H1 (cell line): ENCODE results near the gene CFAP97D2. TPM values are rescaled to one million over a fixed set of nuclear protein-coding genes. Genes with fewer than 3 reads are reported as not detected.

ENCODE experiments used
- CTCF ChIA-PET: fragments of 300-600 bp; sonication (Branson Sonifier 250); formaldehyde crosslinking; loops from one replicate; lab custom pipeline; 2021; ENCODE audit not compliant: partially characterized antibody; lab: Charles Lee
- POLR2A ChIA-PET: fragments of 300-600 bp; sonication (Branson Sonifier 250); formaldehyde crosslinking; loops from one replicate; lab custom pipeline; 2021; ENCODE audit warnings: inconsistent platforms; ENCODE audit not compliant: partially characterized antibody; lab: Charles Lee
- DNase-seq, 2 experiments: peaks; one replicate each; pipeline versions ENCODE4 v3.0.0 to v3.0.0-alpha.2; 2010 to 2022; ENCODE audit warnings: low spot score in 2 of 2, low read depth in 1 of 2, mixed read lengths in 1 of 2
- FAIRE-seq: peaks from 2 replicates; lab custom pipeline; 2011; peaks lifted over from hg19 to GRCh38; lab: Jason Lieb, UNC
- H2AFZ ChIP-seq: 2 replicates; pipeline ENCODE4 v1.8.1; 2012; ENCODE audit warnings: low read length, inconsistent platforms
- H2AK5ac ChIP-seq: 2 replicates; pipeline ENCODE4 v1.6.1; 2013; ENCODE audit warnings: low read depth, low read length
- H2BK120ac ChIP-seq: replicated peaks from 2 replicates; pipeline ENCODE3; 2013; ENCODE audit warnings: low read depth, low read length, inconsistent platforms
- H2BK12ac ChIP-seq: 2 replicates; pipeline ENCODE4 v1.6.1; 2013; ENCODE audit warnings: low read depth, low read length
- H2BK15ac ChIP-seq: 2 replicates; pipeline ENCODE4 v1.6.1; 2013; ENCODE audit warnings: low read length
- H2BK20ac ChIP-seq: 2 replicates; pipeline ENCODE4 v1.6.1; 2013; ENCODE audit warnings: low read length
- H2BK5ac ChIP-seq: 2 replicates; pipeline ENCODE4 v1.6.1; 2013; ENCODE audit warnings: low read depth, low read length
- H3K14ac ChIP-seq: 2 replicates; pipeline ENCODE4 v1.6.1; 2013; ENCODE audit warnings: inconsistent platforms; ENCODE audit not compliant: insufficient read length
- H3K18ac ChIP-seq: 2 replicates; pipeline ENCODE4 v1.6.1; 2013; ENCODE audit warnings: low read length; ENCODE audit errors: extremely low read depth
- H3K23ac ChIP-seq: 2 replicates; pipeline ENCODE4 v1.6.1; 2013; ENCODE audit warnings: inconsistent platforms; ENCODE audit not compliant: insufficient read length
- H3K23me2 ChIP-seq: 2 replicates; pipeline ENCODE4 v1.6.1; 2013; ENCODE audit warnings: low read depth, low read length
- H3K27ac ChIP-seq: 2 replicates; pipeline ENCODE4 v1.6.1; 2011; ENCODE audit warnings: low read depth, low read length, inconsistent platforms
- H3K27me3 ChIP-seq, 4 experiments: replicated peaks in 1 of 4; 1 replicate in 1 of 4; 2 replicates in 3 of 4; pipeline versions ENCODE4 v1.6.1 to v1.8.1; 2011 to 2013; ENCODE audit warnings: low read length in 3 of 4, mild to moderate bottlenecking in 3 of 4, inconsistent platforms in 2 of 4, mixed read lengths in 2 of 4, moderate library complexity in 1 of 4; ENCODE audit not compliant: control insufficient read depth in 3 of 4, insufficient read depth in 3 of 4; ENCODE audit errors: extremely low read depth in 1 of 4
- H3K36me3 ChIP-seq, 4 experiments: 2 replicates each; pipeline versions ENCODE4 v1.6.1 to v1.8.1; 2011 to 2013; ENCODE audit warnings: mild to moderate bottlenecking in 4 of 4, low read length in 3 of 4, moderate library complexity in 2 of 4, control low read depth in 1 of 4, inconsistent platforms in 1 of 4; ENCODE audit not compliant: insufficient read depth in 4 of 4, control insufficient read depth in 2 of 4
- H3K4ac ChIP-seq: replicated peaks from 2 replicates; pipeline ENCODE3; 2013; ENCODE audit warnings: low read length, low read depth, mixed read lengths, inconsistent platforms; ENCODE audit not compliant: insufficient read length
- H3K4me1 ChIP-seq, 4 experiments: replicated peaks in 1 of 4; 1 replicate in 1 of 4; 2 replicates in 3 of 4; pipeline versions ENCODE4 v1.6.1 to v1.8.1; 2011 to 2013; ENCODE audit warnings: low read length in 3 of 4, inconsistent platforms in 2 of 4, mixed read lengths in 1 of 4; ENCODE audit not compliant: insufficient read depth in 4 of 4, control insufficient read depth in 3 of 4
- H3K4me2 ChIP-seq, 2 experiments: 2 replicates each; pipeline versions ENCODE4 v1.6.1 to v1.8.1; 2011 to 2013; ENCODE audit warnings: low read depth in 2 of 2, low read length in 2 of 2, control low read depth in 1 of 2, inconsistent platforms in 1 of 2, mild to moderate bottlenecking in 1 of 2; ENCODE audit not compliant: insufficient read depth in 1 of 2
- H3K4me3 ChIP-seq, 4 experiments: fragments of 200-600, 300-600 bp in 1 of 4; sonication (generic), shearing (Covaris generic), sonication (Bioruptor Twin) in 1 of 4; 2 replicates each; pipeline versions ENCODE4 v1.5.1 to v1.8.1; 2011 to 2016; ENCODE audit warnings: low read length in 4 of 4, low read depth in 3 of 4, control low read depth in 2 of 4, inconsistent platforms in 2 of 4, mild to moderate bottlenecking in 2 of 4, mixed read lengths in 1 of 4, moderate library complexity in 1 of 4; ENCODE audit not compliant: insufficient read depth in 2 of 4; ENCODE audit errors: extremely low read depth in 1 of 4
- H3K56ac ChIP-seq: replicated peaks from 2 replicates; pipeline ENCODE3; 2013; ENCODE audit warnings: low read depth, mild to moderate bottlenecking, mixed read lengths, low read length, inconsistent platforms; ENCODE audit not compliant: insufficient read length
- H3K79me1 ChIP-seq: 2 replicates; pipeline ENCODE4 v1.6.1; 2013; ENCODE audit warnings: low read depth, low read length, control low read depth
- H3K79me2 ChIP-seq, 2 experiments: 2 replicates each; pipeline versions ENCODE4 v1.6.1 to v1.8.1; 2012 to 2013; ENCODE audit warnings: low read length in 2 of 2, mild to moderate bottlenecking in 2 of 2, inconsistent platforms in 1 of 2; ENCODE audit not compliant: insufficient read depth in 2 of 2, control insufficient read depth in 1 of 2
- H3K9ac ChIP-seq, 4 experiments: replicated peaks in 1 of 4; 1 replicate in 1 of 4; 2 replicates in 3 of 4; pipeline versions ENCODE4 v1.6.1 to v1.8.1; 2011 to 2013; ENCODE audit warnings: low read depth in 3 of 4, low read length in 3 of 4, control low read depth in 2 of 4, mild to moderate bottlenecking in 2 of 4, moderate library complexity in 2 of 4, inconsistent platforms in 1 of 4; ENCODE audit errors: extremely low read depth in 1 of 4
- H3K9me3 ChIP-seq, 2 experiments: 2 replicates each; pipeline versions ENCODE4 v1.6.1 to v1.8.1; 2012 to 2013; ENCODE audit warnings: mild to moderate bottlenecking in 2 of 2, moderate library complexity in 2 of 2, control low read depth in 1 of 2, inconsistent platforms in 1 of 2, low read depth in 1 of 2, low read length in 1 of 2, mixed read lengths in 1 of 2; ENCODE audit not compliant: insufficient read depth in 2 of 2
- H4K20me1 ChIP-seq, 2 experiments: replicated peaks in 1 of 2; 2 replicates each; pipeline versions ENCODE3 to v1.8.1; 2011 to 2013; ENCODE audit warnings: inconsistent platforms in 2 of 2, low read length in 2 of 2, mild to moderate bottlenecking in 1 of 2; ENCODE audit not compliant: insufficient read depth in 2 of 2, control insufficient read depth in 1 of 2
- H4K5ac ChIP-seq: 2 replicates; pipeline ENCODE4 v1.6.1; 2013; ENCODE audit warnings: low read length, low read depth, mixed read lengths, inconsistent platforms; ENCODE audit not compliant: insufficient read length
- H4K8ac ChIP-seq: 2 replicates; pipeline ENCODE4 v1.8.0; 2013; ENCODE audit warnings: mild to moderate bottlenecking, moderate library complexity, low read length, inconsistent platforms; ENCODE audit not compliant: insufficient read depth; ENCODE audit errors: extremely low read depth
- H4K91ac ChIP-seq: replicated peaks from 2 replicates; pipeline ENCODE3; 2013; ENCODE audit warnings: low read length, mixed read lengths, inconsistent platforms; ENCODE audit not compliant: insufficient read length
- CHD2 ChIP-seq: IDR thresholded peaks from 2 replicates; pipeline ENCODE4 v1.6.1; 2012; ENCODE audit warnings: low read length, improper control_type of control experiment
- GABPA ChIP-seq: IDR thresholded peaks from 2 replicates; pipeline ENCODE4 v1.6.1; 2011; ENCODE audit warnings: mild to moderate bottlenecking, low read length, moderate library complexity, borderline replicate concordance; ENCODE audit not compliant: insufficient read depth
- HDAC6 ChIP-seq: IDR thresholded peaks from one replicate; pipeline ENCODE4 v1.7.1; 2012; ENCODE audit warnings: low read depth, mild to moderate bottlenecking, inconsistent platforms, low read length, moderate library complexity
- POLR2AphosphoS5 ChIP-seq: IDR thresholded peaks from 2 replicates; pipeline ENCODE4 v1.6.1; 2011; ENCODE audit warnings: low read depth, low read length
- SIX5 ChIP-seq: IDR thresholded peaks from 2 replicates; pipeline ENCODE4 v1.6.1; 2011; ENCODE audit warnings: mild to moderate bottlenecking, low read depth, low read length
- TEAD4 ChIP-seq: IDR thresholded peaks from 2 replicates; pipeline ENCODE4 v1.6.1; 2012; ENCODE audit warnings: low read depth, low read length, inconsistent platforms, mixed read lengths
- USF2 ChIP-seq: IDR thresholded peaks from 2 replicates; pipeline ENCODE4 v1.6.1; 2011; ENCODE audit warnings: low read length, improper control_type of control experiment
- WGBS, 2 experiments: shearing (Covaris generic) in 1 of 2; methylation state at CpG; one replicate each; pipeline versions ENCODE4 v1.1.6 to v1.1.7; 2013 to 2015; ENCODE audit warnings: low lambda C conversion rate in 2 of 2, mixed read lengths in 2 of 2, inconsistent platforms in 1 of 2, low coverage in 1 of 2, missing lambda C conversion rate in 1 of 2; ENCODE audit not compliant: insufficient replicate concordance in 2 of 2, insufficient coverage in 1 of 2, insufficient read length in 1 of 2; ENCODE audit errors: extremely low coverage in 1 of 2, missing lambda C conversion rate in 1 of 2; 5-methylcytosine and 5-hydroxymethylcytosine counted together
- polyA plus RNA-seq, 7 experiments: library from polyadenylated mRNA; depleted of rRNA in 3 of 7; stranded (reverse) in 5 of 7; unstranded in 2 of 7; fragments of >200 nt in 5 of 7; fragments of 200-250 nt in 2 of 7; gene quantifications; 1 replicate in 5 of 7; 2 replicates in 1 of 7; 4 replicates in 1 of 7; pipeline versions ENCODE4 v1.2.1 to v1.2.3, GENCODE V29; 2011 to 2013; ENCODE audit warnings: missing spikeins in 2 of 7, mixed read lengths in 2 of 7
- total RNA-seq: library from RNA; stranded (reverse); fragmentation: NEBNext Ultra II Directional; extraction: Animal tissue kit (Norgen Biotek cat#: 25700); gene quantifications from 2 replicates; pipeline ENCODE4 v1.2.1, GENCODE V29; 2021

Gene CFAP97D2
- total and polyA plus RNA-seq, 2 of the 8 experiments (the other 6 are each of a cell fraction or from before 2014, with no cell fraction given) = not detected

GRCh38 chr13:114140131-114140905, 38.7 kb upstream of the CFAP97D2 start:
- no peak overlapping the region for H3K27ac ChIP-seq
- no peak overlapping the region for H3K4me3 ChIP-seq
- no peak overlapping the region for H2AK5ac ChIP-seq
- no peaks in the 10 kb centered on the region for H3K79me1 ChIP-seq
- H2BK12ac ChIP-seq = no peak overlapping the region
- DNase-seq (no peak), FAIRE-seq (no peak)
- H2BK15ac ChIP-seq = no peak overlapping the region
- no peak overlapping the region for H3K9ac ChIP-seq
- H3K36me3 ChIP-seq = no peaks in the 10 kb centered on the region; a peak in 1 of 8 replicates
- POLR2A ChIA-PET = interaction anchor here (0.6 to 0.8 kb wide), 2 partner anchors 14 to 28 kb away, joined by 3 read pairs; no protein-coding TSS in a partner anchor
- no peak for TF ChIP-seq TEAD4
- TF ChIP-seq HDAC6 = no peak
- TF ChIP-seq CHD2 = no peak
- TF ChIP-seq GABPA = no peak
- TF ChIP-seq SIX5 = no peak
- no peak for TF ChIP-seq USF2
- TF ChIP-seq POLR2AphosphoS5 = no peak
- H3K9me3 ChIP-seq = no peaks in the 10 kb centered on the region
- H3K14ac ChIP-seq = no peak overlapping the region
- no peak overlapping the region for H2BK5ac ChIP-seq
- H3K4me1 ChIP-seq = peaks cover 0 to 3% (median 1%) of the 10 kb centered on the region in 4 experiments; a peak in 2 of 7 replicates
- H3K18ac ChIP-seq = no peak overlapping the region
- H3K23me2 ChIP-seq = peaks cover 9% of the 10 kb centered on the region
- no peaks in the 10 kb centered on the region for H3K27me3 ChIP-seq
- H2AFZ ChIP-seq = no peak overlapping the region
- no peak overlapping the region for H2BK20ac ChIP-seq
- H4K91ac ChIP-seq = no peak overlapping the region
- CTCF ChIA-PET = interaction anchor here (1.0 kb wide), 1 partner anchor 12 kb away, joined by 3 read pairs; no protein-coding TSS in a partner anchor
- no peak overlapping the region for H3K56ac ChIP-seq
- H4K20me1 ChIP-seq = peaks cover 0 to 10% of the 10 kb centered on the region in 2 experiments
- no peak overlapping the region for H2BK120ac ChIP-seq
- no peak overlapping the region for H3K4ac ChIP-seq
- no peak overlapping the region for H3K23ac ChIP-seq
- no peak overlapping the region for H4K5ac ChIP-seq
- H3K79me2 ChIP-seq = no peaks in the 10 kb centered on the region
- WGBS, 2 experiments = 89% methylated on average over 24 of the region's 25 CpGs; no CpG with 5 or more reads in 1 of the 2 experiments
- no peak overlapping the region for H3K4me2 ChIP-seq
- H4K8ac ChIP-seq = no peak overlapping the region; the same call in 1 of the 2 replicates
